Glutamatergic neuron (in vitro differentiated cells): ENCODE results near the gene MIPOL1. TPM values are rescaled to one million over a fixed set of nuclear protein-coding genes. Genes with fewer than 3 reads are reported as not detected.
A peak's percentile ranks its signal among the peaks of the same experiment; 100 is the strongest.

Experiments used
- DNase-seq: peaks from one replicate; pipeline ENCODE4 v3.0.0; 2022
- H3K27ac Mint-ChIP-seq: one replicate; pipeline ENCODE4 v1.8.0; 2020; ENCODE audit warnings: mild to moderate bottlenecking, mixed read lengths, inconsistent platforms; ENCODE audit not compliant: unreplicated experiment
- H3K27me3 Mint-ChIP-seq: one replicate; pipeline ENCODE4 v1.8.0; 2020; ENCODE audit warnings: mild to moderate bottlenecking, moderate library complexity, mixed read lengths, inconsistent platforms; ENCODE audit not compliant: unreplicated experiment
- H3K36me3 Mint-ChIP-seq: one replicate; pipeline ENCODE4 v1.8.0; 2020; ENCODE audit warnings: mild to moderate bottlenecking, mixed read lengths, inconsistent platforms; ENCODE audit not compliant: unreplicated experiment
- H3K4me1 Mint-ChIP-seq: one replicate; pipeline ENCODE4 v1.8.0; 2020; ENCODE audit warnings: mild to moderate bottlenecking, low read depth, mixed read lengths, inconsistent platforms; ENCODE audit not compliant: unreplicated experiment
- H3K4me3 Mint-ChIP-seq: one replicate; pipeline ENCODE4 v1.8.0; 2020; ENCODE audit warnings: mild to moderate bottlenecking, mixed read lengths, inconsistent platforms; ENCODE audit not compliant: unreplicated experiment
- H3K9me3 Mint-ChIP-seq: one replicate; pipeline ENCODE4 v1.8.0; 2020; ENCODE audit warnings: mild to moderate bottlenecking, moderate library complexity, mixed read lengths, inconsistent platforms; ENCODE audit not compliant: unreplicated experiment
- CTCF ChIP-seq: fragments of 200-600 bp; sonication (generic); IDR thresholded peaks from one replicate; pipeline ENCODE4 v1.5.0; 2021; ENCODE audit not compliant: partially characterized antibody, unreplicated experiment
- total RNA-seq: library from RNA; stranded (reverse); fragmentation: NEBNext Ultra II Directional; extraction: Animal tissue kit (Norgen Biotek cat#: 25700); gene quantifications from one replicate; pipeline ENCODE4 v1.2.1, GENCODE V29; 2021; ENCODE audit not compliant: unreplicated experiment

The MIPOL1 gene
- total RNA-seq, 1 donor from 2014 or later: 14.5 TPM

- peaks cover 9% of the 10 kb centered on the region for H3K36me3 Mint-ChIP-seq
- no peak overlapping the region for H3K27ac Mint-ChIP-seq
- H3K4me1 Mint-ChIP-seq: peaks cover 4% of the 10 kb centered on the region
- no peak overlapping the region for H3K4me3 Mint-ChIP-seq
- H3K27me3 Mint-ChIP-seq: peaks cover 29% of the 10 kb centered on the region
- TF ChIP-seq CTCF: no peak
- H3K9me3 Mint-ChIP-seq: peaks cover 10% of the 10 kb centered on the region
- DNase-seq: peak; percentile 34
Measured at GRCh38 chr14:37585101-37585511, 387.4 kb downstream of the MIPOL1 start.

- Mint-ChIP-seq H3K4me3 (no peak overlapping the region), H3K27ac (no peak overlapping the region), H3K4me1 (peaks cover 6% of the 10 kb centered on the region), H3K27me3 (peaks cover 33% of the 10 kb centered on the region), H3K9me3 (peaks cover 15% of the 10 kb centered on the region), H3K36me3 (peaks cover 9% of the 10 kb centered on the region)
- no peak for DNase-seq
- TF ChIP-seq CTCF: no peak
Measured at GRCh38 chr14:37585971-37586796, 388.4 kb downstream of the MIPOL1 start.

- Mint-ChIP-seq H3K9me3 (peaks cover 15% of the 10 kb centered on the region), H3K27me3 (peaks cover 35% of the 10 kb centered on the region), H3K27ac (no peak overlapping the region), H3K36me3 (peaks cover 9% of the 10 kb centered on the region), H3K4me1 (peaks cover 6% of the 10 kb centered on the region), H3K4me3 (no peak overlapping the region)
- DNase-seq: no peak
- no peak for TF ChIP-seq CTCF
Measured at GRCh38 chr14:37586797-37587130, 389.0 kb downstream of the MIPOL1 start.

GRCh38 chr14:37587131-37587803 lies 389.5 kb downstream of the MIPOL1 start:
- Mint-ChIP-seq H3K27me3 (peaks cover 37% of the 10 kb centered on the region), H3K4me3 (peak overlapping the region; percentile 61)
- no peak for TF ChIP-seq CTCF

More at GRCh38 chr14:37587131-37587803, 389.5 kb downstream of the MIPOL1 start:
- H3K36me3 Mint-ChIP-seq: peaks cover 9% of the 10 kb centered on the region
- H3K27ac Mint-ChIP-seq: no peak overlapping the region
- H3K4me1 Mint-ChIP-seq: peaks cover 6% of the 10 kb centered on the region
- peaks cover 15% of the 10 kb centered on the region for H3K9me3 Mint-ChIP-seq
- no peak for DNase-seq
